Mammary epithelial cell (primary cell): Measurements from ENCODE around the gene SRD5A1.

Experiments used
- EZH2 ChIP-seq: IDR thresholded peaks from 2 replicates; pipeline ENCODE4 v1.6.1; 2012; ENCODE audit warnings: low read length, inconsistent platforms, borderline replicate concordance
- TF ChIP-seq, protein P1 (sequence below), 2 donors: IDR thresholded peaks in 1 of 2; conservative IDR thresholded peaks in 1 of 2; 2 replicates each; pipeline ENCODE4 v1.5.1; 2011 to 2012; ENCODE audit warnings: inconsistent platforms in 2 of 2, low read length in 2 of 2, mild to moderate bottlenecking in 2 of 2, control low read depth in 1 of 2, low read depth in 1 of 2; ENCODE audit not compliant: insufficient read depth in 1 of 2; ENCODE audit errors: extremely low read depth in 1 of 2

DNA sequence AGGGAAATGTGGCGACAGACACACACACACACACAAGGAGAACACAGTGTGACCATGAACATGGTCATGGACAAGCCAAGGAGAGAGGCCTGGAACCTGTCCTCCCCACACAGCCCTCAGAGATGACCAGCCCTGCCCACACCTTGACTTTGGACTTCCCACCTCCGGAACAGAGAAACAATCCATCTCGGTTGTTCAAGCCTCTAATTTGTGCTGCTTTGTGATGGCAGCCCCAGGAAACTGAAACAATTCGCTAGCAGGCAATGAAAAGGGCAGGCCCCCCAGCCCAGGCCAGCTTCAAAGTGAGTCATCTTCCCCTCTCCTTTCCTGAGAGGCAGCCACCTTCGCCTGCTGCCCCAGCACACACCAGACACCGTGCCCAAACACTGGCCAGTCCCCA, 48.1 kb upstream of the SRD5A1 start:
- TF ChIP-seq, protein P1, sequence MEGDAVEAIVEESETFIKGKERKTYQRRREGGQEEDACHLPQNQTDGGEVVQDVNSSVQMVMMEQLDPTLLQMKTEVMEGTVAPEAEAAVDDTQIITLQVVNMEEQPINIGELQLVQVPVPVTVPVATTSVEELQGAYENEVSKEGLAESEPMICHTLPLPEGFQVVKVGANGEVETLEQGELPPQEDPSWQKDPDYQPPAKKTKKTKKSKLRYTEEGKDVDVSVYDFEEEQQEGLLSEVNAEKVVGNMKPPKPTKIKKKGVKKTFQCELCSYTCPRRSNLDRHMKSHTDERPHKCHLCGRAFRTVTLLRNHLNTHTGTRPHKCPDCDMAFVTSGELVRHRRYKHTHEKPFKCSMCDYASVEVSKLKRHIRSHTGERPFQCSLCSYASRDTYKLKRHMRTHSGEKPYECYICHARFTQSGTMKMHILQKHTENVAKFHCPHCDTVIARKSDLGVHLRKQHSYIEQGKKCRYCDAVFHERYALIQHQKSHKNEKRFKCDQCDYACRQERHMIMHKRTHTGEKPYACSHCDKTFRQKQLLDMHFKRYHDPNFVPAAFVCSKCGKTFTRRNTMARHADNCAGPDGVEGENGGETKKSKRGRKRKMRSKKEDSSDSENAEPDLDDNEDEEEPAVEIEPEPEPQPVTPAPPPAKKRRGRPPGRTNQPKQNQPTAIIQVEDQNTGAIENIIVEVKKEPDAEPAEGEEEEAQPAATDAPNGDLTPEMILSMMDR (conservative IDR thresholded peaks at IDR 0.05 in 1 of 2, IDR thresholded peaks at IDR 0.05 in 1 of 2; ENCODE audit: extremely low read depth in 1 of 2, insufficient read depth in 1 of 2, low read depth in 1 of 2, low read length in 2 of 2) = no peak
- no peak for TF ChIP-seq EZH2
